Measurements from ENCODE around the gene HOXC11.

Gene HOXC11

DNA sequence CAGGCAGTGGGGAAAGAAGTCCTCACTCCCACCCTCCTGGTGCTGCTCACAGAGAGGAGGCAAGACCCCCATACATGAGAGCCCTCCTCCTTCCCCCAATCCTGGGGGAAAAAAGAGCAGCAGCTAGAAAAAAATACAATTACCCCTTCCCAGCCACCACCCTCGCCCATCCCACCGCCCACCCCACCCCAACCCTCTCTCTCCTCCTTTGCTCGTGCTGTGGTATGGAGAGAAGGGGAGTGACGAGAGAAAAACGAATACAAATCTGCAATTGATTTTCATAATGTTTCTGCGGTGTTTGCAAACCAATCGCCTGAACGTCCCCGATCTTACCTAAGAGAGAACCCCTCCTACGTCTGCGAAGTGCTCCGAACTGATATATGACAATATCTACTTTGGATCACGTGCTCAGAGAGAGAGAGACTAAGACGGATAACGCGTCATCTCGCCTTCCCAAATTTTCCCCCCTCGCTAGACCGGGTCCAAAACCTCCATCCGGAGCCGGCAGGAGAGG is at the start of gene HOXC11:
Gene HOXC11, plus strand, starts transcription at position 405 of the 514 bp plus-strand sequence. CDS start 116 bp downstream, outside the sequence.
- DNase-seq (ENCODE audit: low read depth), result no peak

DNA sequence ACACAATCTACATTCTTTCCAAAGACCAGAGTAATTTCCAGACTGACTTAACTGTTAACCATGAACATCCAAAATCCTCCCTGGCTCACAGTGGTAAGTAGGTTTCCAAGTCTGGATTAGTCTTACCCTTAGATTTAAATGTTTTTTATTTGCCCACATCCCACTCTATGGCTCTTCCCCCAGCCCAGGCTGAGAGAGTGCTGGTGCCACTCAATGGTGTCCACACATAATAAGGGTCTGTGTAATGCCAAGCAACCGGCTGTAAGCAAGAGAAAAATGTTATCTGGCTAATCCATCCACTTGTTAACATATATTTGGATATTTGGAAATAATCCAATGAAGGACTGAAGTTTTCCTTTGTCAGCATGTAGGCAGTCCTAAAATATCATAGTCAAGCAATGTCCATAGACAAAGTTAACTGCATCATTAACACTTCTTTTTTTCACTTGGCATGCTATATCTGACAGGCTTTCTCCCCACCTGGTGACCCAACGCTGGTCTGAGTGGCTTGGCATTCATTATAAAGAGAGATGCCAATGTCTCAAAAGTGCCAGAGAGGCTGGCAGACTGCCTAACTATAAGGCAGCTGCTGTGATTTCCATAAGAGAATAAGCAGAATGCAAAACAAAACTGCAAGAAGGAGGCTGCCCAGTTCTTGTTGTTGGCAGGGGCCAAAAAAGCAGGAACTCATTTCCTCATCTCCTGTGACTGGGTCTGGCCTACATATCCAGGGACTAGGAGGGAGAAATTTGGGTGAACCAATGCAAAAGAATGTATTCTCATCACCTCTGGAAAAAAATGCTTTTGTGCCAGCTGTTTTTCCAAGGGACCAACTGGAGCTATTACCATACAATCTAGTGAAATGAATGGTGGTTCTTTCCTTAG is 48.2 kb upstream of the HOXC11 start:
- no peak for DNase-seq (ENCODE audit: low read depth)

GRCh38 chr12:53927220-53928029 is 45.5 kb upstream of the HOXC11 start:
- no peak for DNase-seq (ENCODE audit: low read depth)

DNA sequence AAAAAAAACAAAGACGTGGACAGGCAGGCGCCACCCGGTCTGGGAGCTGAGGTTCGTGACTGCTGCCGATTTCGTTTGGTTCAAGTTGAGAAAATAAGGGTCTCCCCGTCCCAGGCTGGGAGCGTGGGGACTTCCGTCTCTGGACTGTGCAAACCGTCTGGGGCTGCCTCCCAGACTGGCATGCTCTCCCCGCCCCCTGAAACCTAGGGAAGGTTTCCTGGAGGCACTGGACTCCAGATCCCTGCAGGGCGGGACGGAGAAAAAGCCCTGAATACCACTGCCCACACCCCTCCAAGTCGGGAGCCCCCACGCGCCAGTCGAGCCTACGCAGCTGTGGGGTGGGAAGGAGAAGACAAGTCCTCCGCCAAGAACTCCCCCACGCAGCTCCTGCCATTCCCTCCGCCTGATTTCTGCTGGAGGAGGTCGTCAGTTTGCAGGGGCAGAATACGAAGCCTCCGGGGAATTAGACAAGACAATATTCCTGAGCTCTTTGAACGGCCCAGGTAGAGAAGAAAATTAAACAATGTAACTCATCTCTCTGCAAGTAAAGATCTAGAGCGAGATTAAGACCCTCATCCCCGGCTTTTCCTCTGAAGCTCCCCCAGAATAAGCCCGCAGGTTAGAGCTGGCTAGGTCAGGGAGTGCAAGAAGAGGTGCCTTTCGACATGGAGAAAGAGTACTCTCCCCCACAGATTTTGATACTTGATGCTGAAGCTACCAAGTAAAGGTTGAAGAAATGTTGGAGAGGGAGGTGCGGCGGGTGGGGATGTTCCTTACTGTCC is 44.7 kb upstream of the HOXC11 start:
- no peak for DNase-seq (ENCODE audit: low read depth)

DNA sequence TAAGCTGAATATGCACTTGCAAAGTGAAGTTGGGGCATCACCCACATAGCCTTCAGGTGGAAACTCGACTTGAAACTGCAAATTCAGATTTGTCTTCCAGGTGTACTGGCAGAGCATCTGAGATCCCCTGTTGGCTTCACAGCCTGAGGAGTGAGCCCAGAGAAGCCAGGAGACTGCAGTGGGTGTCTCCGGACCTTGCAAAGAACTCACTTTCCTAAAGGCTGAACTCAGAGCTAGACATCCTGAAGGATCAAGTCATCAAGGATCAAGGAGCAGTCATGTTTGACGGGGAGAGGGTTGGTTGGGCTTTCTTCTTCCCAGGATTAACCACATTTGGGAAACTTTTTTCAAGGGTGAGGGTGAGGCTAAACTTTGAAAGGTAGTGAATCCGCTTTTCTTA is 43.4 kb upstream of the HOXC11 start:
- no peak for DNase-seq (ENCODE audit: low read depth)

DNA sequence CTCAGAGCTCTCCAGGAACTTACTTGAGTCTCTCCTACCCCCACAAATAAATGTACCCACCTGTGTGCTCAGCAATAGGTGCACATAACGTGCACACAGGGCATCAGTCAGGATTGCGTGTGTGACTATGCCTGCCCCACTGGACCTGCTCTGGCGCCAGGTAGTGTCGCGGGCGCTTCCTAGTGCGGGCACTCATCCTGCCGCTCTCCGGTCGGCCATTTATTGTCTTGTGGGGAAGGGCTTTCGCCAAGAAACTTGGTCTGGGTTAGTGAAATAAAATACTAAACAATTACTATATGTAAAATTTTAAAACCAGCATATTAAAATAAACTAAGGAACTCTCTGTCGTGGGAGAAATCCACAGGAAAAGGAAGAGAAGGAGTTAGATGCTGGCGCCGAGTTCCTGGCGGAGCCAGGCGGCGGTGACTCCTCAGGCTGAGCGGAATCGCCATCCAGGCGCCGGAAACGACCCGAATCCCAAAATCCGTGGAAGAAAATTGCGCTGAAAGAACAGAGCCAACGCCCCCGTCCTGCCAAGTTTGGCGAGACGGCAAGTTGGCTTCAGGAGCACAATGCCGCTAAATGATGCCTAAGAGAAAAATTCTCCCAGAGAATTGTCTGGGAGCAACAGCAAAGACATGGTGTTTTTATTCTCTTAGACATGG is 42.2 kb upstream of the HOXC11 start:
- DNase-seq (ENCODE audit: low read depth), result no peak

DNA sequence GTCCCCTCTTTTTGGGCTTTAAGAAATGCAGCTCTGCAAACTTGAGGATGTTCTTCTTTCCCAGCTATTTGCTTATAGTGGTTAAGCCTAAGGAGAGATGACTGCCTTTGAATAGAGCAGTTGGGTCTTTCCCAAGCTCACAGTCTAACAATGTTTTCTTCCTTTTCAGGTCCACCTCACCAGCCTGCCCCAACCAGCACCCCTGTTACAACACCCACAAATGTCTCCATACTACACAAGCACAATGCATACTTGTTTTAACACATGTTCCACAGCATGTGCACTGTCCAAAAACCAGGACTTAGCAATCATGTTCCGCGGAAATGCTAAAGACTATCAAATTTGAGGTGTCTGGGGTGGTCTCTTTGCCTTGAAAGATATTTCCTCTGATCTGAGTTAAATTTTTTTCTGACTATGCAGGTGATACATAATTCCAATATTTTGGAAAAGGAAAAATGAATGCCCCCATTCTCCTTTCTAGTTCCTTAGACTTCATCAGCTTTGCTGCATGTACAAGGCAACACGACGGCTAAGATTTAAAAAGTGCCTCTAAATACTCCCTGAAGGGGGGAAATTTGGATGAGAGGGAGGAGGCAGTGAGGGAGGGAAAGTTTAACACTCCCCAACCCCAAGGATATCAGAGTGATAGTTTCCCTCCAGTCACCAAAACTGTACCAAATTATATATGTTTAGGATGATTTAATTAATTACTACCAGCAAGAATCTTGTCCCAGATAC is 40.9 kb upstream of the HOXC11 start:
- DNase-seq (ENCODE audit: low read depth), result no peak

GRCh38 chr12:53932915-53933314 is 40.0 kb upstream of the HOXC11 start:
- no peak for DNase-seq (ENCODE audit: low read depth)

DNA sequence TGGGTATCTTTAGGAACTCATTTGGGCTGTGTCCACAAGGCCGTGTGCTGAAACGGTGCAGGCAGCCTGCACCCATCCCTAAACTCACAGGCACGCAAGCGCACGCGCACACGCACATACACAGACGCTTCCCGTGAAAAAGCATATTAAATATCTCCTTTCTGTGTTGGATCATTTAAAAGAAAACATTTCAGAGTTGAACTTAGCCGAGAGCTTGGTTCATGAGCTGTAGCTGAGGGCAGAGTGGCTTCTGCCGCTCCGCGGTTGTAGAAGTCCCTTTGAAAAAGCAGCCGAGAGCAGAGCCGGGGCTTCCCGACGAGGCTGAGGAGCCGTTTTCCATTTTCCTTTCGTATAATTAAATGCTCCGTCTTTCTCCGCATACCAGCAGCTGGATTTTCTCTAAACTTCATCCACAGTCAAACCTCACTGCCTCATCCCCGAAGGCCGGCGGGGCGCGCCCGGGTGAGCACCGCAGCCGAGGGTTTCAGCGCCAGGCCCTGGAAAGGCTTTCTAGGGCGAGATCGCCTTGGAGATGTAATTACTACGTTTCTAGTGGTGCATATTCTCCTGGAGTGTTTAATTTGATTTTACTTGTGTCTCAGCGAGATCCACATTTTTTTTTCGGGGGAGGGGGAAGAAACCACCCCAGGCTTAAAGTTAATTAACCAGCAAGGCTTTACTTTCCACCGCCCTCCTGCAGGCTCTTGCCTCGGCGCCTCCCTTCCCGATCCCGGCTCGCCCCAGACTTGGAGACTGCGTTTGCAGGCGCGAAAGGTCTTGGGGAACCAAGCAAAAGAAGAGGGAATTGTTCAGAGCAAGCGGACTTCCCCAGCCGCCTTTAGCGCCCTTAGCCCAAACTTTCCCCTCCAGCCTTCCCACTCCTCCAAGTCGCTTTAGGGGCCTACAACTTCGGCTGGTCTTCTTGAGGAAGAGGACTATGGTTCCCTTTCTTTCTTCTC is 37.3 kb upstream of the HOXC11 start:
- DNase-seq (ENCODE audit: low read depth), result no peak

GRCh38 chr12:53937099-53937498 is 35.8 kb upstream of the HOXC11 start:
- no peak for DNase-seq (ENCODE audit: low read depth)

DNA sequence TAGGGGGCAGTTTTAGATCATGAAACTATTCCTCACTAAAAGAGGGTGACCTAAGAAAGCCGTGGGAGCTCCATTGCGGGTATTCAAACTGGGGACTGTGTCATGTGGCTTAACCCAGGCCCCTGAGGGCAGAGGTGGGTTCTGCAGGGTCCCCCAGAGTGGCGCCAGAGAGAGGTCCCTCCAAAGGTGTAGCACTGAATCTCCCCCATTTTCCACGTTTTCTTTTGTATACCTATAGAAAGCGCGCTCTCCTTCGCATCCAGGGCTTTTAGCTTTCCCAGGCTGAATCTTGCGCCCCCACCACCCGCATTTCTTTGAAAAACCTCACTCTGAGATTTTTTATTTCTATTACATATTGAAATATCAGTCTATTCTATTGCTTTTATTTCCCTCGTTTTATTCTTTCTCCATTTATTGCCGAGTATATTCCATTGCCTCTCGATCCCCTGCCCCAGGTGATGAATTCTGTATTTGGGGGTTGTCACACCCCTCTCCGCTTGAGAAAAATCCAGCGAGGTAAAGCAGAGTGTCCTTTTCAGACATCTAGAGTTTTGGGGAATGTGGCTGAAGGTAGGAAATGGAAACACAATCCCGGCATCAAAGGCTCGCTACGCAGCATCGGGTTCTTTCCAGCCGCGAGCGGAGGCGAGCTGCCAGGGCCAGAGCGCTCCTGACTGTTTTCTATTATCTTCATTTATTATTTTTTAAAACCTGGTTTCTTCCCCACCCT is 35.2 kb upstream of the HOXC11 start:
- no peak for DNase-seq (ENCODE audit: low read depth)

DNA sequence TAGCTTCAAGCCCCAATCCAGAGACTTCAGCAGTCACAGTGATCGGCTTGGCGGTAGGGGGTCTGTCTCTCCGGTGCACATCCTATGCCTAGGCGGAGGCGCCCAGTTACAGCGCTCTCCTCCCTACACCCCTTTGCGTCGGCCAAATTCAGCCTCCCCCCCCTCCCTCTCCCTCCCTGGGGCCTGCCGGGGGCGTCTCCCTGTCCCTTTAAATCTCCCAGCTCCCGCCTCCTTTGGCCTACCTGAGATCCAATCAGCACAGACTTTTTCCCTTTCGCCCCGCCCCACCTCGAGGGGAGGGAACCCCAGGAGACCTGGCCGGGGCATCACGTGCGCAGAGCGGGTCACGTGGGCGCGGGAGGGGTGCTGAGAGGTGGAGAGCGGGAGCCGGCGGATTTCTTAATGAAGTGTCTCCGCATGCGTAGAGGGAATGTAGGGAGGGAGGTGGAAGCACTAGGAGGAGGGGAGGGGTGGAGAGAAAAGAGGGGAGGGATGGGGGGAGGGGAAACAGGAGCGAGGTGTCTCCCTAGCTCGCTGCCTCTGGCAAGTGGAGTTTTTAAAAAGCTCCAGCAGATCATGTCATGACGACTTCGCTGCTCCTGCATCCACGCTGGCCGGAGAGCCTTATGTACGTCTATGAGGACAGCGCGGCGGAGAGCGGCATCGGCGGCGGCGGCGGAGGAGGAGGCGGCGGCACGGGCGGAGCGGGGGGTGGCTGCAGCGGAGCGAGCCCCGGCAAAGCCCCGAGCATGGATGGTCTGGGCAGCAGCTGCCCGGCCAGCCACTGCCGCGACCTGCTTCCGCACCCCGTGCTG is 34.4 kb upstream of the HOXC11 start, which contains the start of gene HOXC13:
Gene HOXC13, plus strand, starts transcription at position 506 of the 815 bp plus-strand sequence. Its CDS starts 76 bp downstream, at position 582.
- DNase-seq (ENCODE audit: low read depth), result peak; percentile 35

- no peak for DNase-seq (ENCODE audit: low read depth)
These were observed 33.5 kb upstream of the HOXC11 start for GRCh38 chr12:53939141-53940108.

DNA sequence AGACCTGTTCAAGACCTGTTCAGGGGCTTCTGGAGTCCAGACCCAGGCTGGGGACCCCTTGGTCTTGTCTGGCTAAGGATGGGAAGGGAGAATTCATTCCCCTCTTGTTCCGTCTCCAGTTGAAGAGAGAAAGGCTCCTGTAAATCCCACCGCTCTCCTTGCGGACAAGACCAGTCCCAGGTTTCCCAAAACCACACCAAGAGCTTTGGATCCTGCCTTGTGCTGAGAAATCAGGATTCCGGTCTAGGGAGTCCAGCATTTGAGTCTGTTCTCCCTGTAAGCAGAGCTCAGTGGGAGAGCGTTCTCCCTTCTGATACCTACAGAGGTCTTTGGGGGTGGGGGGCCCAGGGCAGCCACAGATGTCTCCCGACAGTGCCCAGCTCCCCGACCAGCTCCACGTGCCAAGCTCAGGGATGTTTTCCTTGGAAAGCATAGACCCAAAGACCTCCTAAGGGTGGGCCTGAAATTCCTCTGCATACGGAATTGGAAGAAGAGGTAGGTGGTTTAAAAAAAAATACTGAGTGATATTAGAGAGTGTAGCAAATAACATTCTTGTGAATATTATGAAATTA is 32.4 kb upstream of the HOXC11 start:
- DNase-seq (ENCODE audit: low read depth), result no peak

- DNase-seq (ENCODE audit: low read depth), result no peak
These were observed 31.7 kb upstream of the HOXC11 start for GRCh38 chr12:53941187-53941586.

- DNase-seq (ENCODE audit: low read depth), result no peak
These were observed 31.2 kb upstream of the HOXC11 start for GRCh38 chr12:53941750-53942149.
